ENCODE data around the gene CHRNA3.

GRCh38 chr15:78565097-78565950 is 55.5 kb downstream of the CHRNA3 start, which contains the start of gene CHRNA5:
- no peak for TF ChIP-seq CTCF (IDR thresholded peaks at IDR 0.05)
- TF ChIP-seq POLR2A (IDR thresholded peaks at IDR 0.05): no peak
